Fibroblast of skin of right biceps (primary cell): Measurements from ENCODE around the gene GTF2A1L.
"Not testable (repeated sequence)": the region's sequence is repeated elsewhere in the genome, so short reads cannot be mapped to it uniquely, and the experiment has no call there.

ENCODE experiments used
- DNase-seq: peaks from one replicate; pipeline ENCODE4 v3.0.0-alpha.2; 2013

The GTF2A1L gene

DNA sequence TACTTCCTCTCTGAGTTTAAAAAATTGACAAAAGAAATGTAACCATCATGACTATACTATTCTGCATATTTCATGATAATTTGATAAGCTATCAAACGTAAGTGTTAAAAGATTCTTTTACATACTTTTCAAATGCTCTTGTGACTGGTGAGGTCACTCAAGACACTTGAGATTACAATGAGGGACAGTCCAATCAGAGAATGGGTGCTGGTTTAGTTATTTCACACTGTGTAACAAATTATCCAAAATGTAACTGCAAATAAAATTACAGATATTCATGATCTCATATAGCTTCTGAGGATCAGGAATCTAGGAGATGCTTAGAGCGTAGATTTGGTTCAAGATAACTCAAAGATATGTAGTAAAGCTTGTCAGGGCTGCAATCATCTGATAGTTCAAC lies 4.4 kb upstream of the GTF2A1L start:
- no peak for DNase-seq

DNA sequence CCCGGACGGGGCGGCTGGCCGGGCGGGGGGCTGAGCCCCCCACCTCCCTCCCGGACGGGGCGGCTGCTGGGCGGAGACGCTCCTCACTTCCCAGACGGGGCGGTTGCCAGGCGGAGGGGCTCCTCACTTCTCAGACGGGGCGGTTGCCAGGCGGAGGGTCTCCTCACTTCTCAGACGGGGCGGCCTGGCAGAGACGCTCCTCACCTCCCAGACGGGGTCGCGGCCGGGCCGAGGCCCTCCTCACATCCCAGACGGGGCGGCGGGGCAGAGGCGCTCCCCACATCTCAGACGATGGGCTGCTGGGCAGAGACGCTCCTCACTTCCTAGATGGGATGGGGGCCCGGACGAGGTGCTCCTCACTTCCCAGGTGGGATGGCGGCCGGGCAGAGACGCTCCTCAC lies 3.1 kb upstream of the GTF2A1L start:
- not testable (repeated sequence) for DNase-seq

DNA sequence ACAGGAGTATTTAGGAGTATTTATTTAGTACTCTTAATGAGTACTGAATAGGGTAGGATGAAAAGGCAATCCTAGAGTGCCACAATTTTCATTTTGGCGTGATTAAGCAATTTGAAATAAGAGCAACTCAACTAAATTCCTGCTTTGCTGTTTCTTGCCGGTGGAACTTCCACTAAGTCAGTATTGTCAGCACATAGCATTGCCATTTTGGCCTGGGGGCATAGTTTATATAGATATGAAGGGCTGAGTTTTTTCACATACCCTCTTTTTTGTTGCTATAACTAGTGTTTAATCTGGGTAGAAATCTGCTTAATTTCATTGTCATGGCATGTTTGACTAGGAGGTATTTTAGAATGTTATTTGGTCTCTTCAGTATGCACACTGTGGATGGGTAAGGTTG lies 1.9 kb downstream of the GTF2A1L start:
- DNase-seq: no peak

DNA sequence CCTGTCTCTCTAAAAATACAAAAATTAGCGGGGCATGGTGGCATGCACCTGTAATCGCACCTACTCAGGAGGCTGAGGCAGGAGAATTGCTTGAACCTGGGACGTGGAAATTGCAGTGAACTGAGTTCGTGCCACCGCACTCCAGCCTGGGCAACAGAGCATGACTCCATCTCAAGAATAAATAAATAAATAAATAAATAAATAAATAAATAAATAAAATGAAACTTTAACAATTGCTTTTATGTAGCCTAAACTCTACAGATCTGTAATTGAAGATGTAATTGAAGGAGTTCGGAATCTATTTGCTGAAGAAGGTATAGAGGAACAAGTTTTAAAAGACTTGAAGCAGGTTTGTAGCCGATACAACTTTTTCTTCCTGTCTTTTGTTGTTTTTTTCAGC lies 2.9 kb downstream of the GTF2A1L start:
- no peak for DNase-seq

DNA sequence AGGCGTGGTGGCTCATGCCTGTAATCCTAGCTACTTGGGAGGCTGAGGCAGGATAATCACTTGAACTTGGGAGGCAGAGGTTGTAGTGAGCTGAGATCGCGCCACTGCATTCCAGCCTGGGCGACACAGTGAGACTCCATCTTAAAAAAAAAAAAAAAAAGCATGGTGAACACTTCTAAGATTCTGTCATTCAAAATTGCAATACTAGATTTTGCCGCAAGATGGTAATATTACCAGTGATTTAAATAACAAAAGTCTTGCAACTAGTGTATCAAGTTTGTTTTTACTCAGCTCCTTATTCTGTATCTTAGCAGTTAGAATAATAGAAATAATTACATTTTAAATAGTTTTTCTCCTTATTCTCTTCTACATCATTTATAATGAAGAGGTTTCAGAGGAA lies 5.0 kb downstream of the GTF2A1L start:
- DNase-seq: not testable (repeated sequence)

DNA sequence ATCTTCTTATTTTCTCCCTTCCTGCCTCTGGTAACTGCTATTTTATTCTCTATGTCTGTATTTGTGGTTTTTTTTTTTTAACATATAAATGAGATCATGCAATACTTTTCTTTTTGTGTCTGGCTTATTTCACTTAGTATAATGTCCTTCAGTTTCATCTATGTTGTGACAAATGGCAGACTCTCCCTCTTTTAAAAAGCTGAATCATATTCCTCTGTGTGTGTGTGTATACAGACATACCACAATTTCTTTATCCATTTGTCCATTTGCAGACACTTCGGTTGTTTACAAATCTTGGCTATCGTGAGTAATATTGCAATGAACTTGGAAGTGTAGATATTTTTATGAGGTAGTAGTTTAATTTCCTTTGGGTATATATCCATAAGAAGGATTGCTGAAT lies 7.0 kb downstream of the GTF2A1L start:
- no peak for DNase-seq

DNA sequence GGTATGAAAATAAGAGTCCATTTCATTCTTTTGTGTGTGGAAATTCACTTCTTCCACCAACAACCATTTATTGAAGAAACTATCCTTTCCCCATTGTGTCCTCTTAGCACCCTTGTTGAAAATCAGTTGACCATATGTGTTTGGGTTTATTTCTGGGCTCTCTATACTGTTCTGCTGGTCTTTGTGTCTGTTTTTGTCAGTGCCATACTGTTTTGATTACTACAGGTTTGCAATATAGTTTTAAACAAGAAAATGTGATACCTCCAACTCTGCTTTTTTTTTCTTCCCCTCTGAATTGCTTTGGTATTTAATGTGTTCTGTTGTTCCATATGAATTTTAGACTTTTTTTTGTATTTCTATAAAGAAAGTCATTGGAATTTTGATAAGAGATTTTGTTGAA lies 8.4 kb downstream of the GTF2A1L start:
- no peak for DNase-seq

DNA sequence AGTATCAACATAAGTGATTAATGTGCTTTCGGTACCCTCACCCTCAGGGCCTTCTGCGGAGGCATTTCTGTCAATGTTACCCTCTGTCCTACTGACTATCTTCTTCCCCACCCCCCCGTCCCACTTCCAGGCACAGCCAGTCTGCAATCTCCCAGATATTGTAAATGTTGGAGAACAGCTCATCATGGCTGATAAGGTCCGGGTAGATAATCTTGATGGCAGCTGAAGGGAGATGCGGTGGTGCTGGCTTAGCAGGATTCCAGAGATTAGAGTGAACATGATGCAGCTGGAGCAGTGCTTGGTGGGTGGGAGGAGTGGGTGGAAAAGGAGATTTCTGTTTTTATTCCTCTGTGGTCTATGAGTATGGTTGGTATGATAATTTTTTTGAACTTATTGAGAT lies 15.5 kb downstream of the GTF2A1L start:
- DNase-seq: no peak

DNA sequence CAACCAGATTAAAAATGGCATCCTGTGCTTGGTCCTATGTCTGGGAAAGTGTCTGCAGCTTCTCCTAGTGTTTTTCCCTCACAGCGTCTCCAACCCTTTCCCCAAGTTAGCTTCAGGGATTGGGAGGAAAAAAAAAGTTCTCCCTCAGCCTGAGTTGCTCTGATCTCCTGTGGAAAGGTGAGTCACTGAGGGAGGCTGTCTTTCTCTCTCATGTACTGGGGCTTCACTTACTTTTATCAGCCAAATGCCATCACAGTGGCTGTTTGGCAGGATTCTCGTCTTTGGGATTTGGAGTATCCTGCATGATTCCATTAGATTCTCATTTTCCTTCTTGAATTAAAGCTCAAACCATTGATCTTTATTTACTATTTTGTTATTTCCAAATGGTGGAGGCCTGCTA lies 18.1 kb downstream of the GTF2A1L start:
- no peak for DNase-seq

DNA sequence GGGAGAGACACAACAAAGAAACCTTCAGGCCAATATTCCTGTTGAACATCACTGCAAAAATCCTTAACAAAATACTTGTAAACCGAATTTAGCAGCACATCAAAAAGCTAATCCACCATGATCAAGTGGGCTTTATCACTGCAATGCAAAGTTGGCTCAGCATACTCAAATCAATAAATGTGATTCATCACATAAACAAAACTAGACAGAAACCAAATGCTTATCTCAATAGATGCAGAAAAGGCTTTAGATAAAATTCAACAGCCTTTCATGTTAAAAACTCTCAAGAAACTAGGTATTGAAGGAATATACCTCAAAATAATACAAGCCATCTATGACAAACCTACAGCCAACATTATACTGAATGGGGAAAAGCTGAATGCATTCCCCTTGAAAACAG lies 20.6 kb downstream of the GTF2A1L start:
- no peak for DNase-seq

DNA sequence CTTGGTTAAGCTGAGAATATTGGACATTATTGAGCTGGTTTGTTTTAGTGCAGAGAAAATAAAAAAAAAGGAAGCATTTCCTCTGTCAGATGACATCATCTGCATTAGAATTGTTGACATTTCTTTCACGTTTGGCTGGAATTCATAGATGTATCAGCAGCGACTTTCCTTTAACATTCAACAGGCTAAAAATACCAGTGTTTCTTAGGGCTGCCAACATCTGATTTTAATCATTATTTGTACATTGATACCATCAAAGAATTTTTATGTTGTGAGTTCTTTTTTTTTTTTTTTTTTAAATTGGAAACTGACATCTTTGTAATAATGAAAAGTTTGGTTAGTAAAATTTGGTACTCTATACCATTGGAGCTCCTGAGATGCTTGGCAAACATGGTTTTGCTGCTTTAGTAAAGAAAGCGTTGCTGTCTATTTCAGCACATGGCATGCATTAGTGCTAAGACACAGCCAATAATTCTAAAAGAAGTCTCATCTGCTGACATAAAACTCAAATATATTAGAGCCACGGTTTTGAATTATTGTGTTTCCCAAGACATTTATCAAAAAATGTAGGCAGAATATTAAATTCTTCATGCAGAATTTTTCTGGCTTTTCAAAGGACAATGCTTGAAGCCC lies 33.6 kb downstream of the GTF2A1L start:
- DNase-seq: peak; percentile 89

DNA sequence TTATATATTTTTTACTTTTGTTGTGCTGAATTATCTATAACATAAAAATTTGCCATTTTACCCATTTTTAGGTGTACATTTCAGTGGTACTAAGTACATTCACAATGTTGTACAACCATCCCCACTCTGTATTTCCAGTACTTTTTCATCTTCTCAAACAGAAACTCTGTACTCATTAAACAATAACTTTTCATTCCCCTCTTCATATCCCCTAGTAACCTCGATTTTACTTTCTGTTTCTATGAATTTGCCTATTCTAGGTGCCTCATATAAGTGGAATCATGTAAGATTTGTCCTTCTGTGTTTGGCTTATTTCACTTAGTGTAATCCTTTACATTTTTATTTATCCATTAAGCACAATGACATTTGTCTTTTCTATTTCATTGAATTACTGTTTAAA lies 51.3 kb downstream of the GTF2A1L start:
- DNase-seq: no peak

DNA sequence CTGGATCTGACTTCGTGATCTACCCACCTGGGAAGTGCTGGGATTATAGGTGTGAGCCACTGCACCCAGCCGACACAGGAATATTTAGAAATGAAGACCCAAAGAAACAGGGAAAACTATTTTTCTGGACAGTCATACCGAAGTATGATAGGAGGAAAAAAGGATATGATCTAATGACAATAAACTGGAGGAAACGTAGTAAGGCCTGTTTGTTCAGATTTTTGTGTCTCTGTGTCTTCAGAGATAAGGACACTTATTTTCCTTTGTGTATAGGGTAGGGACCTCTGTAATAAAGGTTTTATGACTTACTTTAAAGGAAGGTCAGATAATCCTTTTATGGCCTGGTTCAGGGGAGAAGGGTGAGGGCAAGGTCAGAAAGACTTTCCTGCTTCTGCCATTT lies 55.9 kb downstream of the GTF2A1L start:
- DNase-seq: no peak

DNA sequence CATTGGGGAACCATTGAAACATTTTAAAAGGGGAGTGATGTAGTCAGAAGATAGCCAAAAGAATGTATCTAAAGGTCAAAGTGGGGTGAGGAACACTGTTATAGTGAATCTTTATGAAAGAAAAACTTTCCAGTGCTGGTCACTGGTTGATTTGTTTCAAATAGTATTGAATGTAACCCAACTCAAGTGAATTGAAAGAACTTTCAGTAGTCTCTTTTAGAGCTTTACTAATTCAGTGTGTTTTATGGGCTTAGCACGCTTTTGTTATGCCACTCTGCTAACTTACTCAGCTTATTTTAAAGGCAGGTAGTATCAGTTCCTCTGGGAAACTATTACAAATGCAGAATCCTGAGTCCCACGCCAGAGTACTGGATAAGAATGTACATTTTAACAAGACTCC lies 57.3 kb downstream of the GTF2A1L start:
- no peak for DNase-seq

DNA sequence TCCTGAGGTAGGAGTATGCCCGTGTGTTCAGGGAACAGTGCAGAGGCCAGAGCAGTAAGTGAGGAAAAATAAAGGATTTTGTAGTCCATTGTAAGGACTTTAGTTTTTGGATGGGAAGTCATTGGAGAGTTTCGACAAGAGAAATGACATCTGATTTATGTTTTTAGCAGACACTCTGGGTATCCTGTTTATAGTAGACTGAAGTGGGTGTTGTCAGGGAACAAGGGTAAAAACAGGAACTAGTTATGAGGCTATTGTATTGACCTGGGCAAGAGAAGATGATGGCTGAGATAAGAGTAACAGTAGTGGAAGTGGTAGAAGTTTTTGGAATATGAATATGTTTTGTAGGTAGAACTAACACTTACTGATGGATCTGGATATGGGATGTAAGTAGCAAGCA lies 59.8 kb downstream of the GTF2A1L start:
- DNase-seq: no peak

DNA sequence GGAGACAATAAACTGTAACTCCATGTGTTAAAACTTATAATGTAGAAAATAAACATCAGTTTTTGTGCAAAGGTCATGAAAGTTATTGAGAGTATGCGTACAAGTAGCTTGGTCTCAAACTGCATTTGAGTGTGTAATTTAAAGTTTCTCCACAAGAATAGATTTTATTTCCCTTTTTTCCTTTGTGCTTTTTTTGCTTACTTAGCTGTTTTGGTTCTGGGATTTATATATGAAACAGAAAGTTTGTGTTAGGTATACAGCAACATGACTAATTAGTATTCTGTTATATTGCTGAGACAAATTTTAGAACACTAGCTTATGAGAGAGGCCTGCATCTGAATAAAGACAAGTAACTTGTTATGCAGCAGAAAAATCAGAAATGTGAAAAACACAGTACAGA lies 67.5 kb downstream of the GTF2A1L start:
- no peak for DNase-seq

DNA sequence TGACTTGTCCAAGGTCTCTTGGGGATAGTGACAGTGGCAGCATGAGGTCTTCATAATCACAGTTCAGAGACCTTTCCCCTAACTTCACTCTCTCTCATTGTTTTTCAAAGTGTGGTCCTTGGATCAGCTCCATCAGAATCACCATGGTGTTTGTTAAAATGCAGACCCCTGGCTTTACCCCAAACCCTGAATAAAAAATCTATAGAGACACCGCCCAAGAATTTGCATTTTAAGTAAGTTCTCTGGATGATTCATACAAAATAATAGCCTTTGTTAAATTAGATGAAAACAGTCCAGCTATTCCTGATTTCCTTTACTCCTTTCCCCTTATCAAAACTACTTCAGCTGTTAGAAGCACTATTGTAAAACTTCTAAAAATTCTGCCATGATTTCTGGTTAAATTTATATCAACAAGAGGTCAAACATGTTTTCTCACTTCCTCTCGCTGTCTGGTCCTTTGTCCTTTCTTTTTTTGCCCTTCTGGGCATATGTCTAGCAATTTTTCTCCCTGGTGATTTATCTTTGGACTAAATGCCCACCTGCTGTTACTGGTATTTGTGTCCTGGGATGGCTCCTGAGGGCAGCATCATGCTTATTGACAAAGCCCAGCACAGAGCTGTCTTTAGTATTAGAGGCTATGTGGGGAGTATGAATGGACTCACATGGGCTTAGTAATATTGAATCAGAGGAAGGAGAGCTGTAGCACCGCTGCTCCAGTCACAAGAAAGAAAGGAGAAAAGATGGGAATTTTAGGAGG lies 74.5 kb downstream of the GTF2A1L start:
- DNase-seq: no peak

DNA sequence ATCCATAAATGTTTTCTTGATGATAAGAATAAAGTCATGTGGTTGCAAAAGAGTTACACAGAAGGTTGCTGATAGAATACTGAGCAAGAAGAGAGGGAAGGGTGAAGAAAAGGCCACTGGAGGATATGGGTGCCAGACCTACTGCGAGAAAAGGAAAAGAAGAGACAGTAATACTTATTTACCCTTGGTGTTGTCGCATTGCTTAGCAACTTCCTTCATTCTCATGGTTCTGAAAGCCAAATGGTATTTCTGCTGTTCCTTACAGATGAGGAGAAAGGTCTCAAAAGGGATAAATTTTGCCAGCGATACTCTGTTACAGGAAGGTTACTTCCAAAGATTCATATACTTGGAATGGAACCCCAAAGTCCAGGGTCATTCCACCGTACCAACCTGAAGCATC lies 75.4 kb downstream of the GTF2A1L start:
- DNase-seq: peak; percentile 20

DNA sequence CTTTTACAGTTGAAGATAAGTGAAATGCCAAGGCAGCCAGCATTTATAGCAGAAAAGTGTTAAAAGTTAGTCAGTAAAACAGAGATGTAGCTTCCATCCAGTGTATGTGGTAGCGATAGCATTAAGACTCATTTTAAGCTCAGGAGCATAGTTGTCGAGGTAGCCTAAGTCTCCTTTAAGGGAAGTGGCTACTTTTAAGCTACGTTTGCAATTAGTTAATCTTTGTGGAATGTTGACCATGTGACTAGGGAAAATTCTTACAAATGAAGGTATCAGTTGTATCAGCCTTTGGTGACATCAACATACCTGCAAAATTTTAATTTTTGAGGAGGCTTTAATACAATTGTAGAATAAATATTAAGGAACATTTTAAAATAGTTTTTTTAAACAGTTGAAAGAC lies 76.0 kb downstream of the GTF2A1L start:
- peak; percentile 46 for DNase-seq

DNA sequence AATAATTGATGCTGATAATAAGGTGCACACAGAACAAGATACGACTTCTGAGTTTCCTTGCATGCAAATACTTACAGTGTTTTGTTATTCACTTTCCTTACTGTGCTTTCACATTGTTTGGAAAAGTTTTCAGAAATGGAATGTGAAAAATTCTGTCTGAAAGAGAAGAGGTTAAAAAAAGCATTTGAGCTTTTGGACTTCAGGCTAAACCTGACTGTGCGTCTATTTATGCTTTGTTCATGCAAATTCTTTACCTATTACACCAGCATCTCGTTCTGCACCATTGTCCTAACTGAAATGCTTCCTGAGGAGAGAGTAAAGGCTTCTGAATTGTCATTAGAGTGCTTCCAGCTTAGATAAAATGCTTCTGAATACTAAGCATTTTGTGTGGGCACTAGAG lies 76.5 kb downstream of the GTF2A1L start:
- DNase-seq: peak; percentile 76

DNA sequence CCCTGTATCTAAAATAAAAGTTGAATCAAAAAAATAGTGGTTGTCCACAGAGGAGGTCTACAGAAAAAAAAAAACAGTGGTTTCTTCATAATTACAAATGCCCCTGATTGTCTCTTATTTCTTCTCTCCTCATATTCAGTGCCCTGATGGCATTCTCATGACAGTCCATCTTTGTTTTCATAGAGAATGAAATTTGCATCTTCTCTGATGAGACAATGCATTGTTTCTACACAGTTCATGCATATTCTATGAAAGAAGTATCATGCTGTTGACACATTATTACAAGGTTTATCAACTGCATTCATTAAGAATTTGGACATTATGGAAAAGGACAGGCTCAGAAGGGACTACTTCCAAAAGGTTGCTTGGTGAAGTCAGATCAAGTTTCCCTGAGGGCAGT lies 78.3 kb downstream of the GTF2A1L start:
- no peak for DNase-seq

DNA sequence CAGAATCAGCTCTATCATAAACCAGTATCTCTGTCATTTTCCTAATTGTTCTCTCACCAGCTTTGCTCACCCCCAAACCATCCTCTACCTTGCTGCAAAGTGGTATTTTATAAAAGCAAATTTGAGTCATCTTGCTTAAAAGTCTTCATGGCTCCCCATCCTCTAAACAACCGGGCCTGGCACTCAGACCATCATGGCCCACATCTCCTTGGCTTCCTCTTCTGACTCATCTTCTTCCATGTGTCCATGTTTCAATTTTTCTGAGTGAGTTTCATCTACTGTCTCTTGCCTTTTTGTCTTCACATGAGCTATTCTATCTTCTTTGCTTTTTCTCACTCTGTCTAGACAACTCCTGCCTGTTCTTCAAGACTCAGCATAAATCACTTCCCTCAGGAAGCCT lies 79.2 kb downstream of the GTF2A1L start:
- DNase-seq: no peak

DNA sequence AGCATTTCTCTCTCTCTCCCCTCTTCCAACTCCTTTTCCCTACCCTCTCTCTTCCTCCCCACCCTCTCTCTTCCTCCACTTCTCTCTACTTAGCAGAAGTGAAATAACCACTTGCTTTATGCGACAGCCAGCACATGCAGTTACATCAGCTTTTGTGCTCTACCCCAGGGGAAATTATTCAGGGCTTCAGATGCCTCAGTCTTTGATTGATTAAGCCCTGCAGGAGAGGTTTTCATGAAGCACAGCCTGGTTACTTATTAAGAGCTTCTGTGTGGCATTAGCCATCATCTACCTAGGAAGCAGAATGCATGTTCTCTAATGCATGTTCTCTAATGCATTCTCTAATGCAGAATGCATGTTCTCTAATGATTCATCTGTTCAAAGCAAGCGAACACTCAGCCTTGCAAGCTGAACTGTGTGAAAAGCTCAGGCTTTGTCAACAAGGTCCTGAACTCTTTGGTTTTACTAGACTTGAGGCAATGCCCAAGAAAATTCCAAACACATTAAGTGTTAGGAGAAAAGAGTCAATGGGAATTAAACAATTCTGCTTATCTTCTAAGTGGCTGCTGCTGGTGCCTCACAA lies 81.8 kb downstream of the GTF2A1L start:
- peak; percentile 76 for DNase-seq

DNA sequence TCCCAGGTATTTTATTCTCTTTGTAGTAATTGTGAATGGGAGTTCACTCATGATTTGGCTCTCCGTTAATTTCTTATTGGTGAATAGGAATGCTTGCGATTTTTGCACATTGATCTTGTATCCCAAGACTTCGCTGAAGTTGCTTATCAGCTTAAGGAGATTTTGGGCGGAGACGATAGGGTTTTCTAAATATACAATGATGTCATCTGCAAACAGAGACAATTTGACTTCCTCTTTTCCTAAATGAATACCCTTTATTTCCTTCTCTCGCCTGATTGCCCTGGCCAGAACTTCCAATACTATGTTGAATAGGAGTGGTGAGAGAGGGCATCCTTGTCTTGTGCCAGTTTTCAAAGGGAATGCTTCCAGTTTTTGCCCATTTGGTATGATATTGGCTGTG lies 86.0 kb downstream of the GTF2A1L start:
- DNase-seq: not testable (repeated sequence)

DNA sequence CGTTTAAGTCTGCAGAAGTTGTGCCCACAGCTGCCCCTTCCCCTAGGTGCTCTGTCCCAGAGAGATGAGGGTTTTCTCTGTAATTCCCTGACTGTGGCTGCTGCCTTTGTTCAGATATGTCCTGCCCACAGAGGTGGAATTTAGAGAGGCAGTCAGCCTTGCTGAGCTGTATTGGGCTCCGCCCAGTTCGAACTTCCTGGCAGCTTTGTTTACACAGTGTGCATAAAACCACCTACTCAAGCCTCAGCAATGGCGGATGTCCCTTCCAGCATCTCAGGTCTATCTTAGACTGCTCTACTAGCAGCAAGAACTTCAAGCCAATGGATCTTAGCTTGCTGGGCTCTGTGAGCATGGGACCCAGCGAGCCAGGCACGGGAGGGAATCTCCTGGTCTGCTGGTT lies 89.8 kb downstream of the GTF2A1L start:
- DNase-seq: no peak
